ENCODE results near the gene GSTT2B. TPM values are rescaled to one million over a fixed set of nuclear protein-coding genes. Genes with fewer than 3 reads are reported as not detected.
"Not testable (repeated sequence)": the region's sequence is repeated elsewhere in the genome, so short reads cannot be mapped to it uniquely, and the experiment has no call there.

The GSTT2B gene
- total RNA-seq, 1 donor from 2014 or later: 16.2 TPM

- DNase-seq (ENCODE audit: low spot score): not testable (repeated sequence)
These were observed 20.8 kb downstream of the GSTT2B start for GRCh38 chr22:23940166-23940565.

GRCh38 chr22:23939017-23939357 lies 22.0 kb downstream of the GSTT2B start:
- no peak for DNase-seq (ENCODE audit: low spot score)

- no peak for DNase-seq (ENCODE audit: low spot score)
These were observed 22.5 kb downstream of the GSTT2B start for GRCh38 chr22:23938328-23939016.

- no peak for DNase-seq (ENCODE audit: low spot score)
These were observed 34.4 kb downstream of the GSTT2B start for GRCh38 chr22:23926561-23926960.

GRCh38 chr22:23925020-23925606 lies 35.9 kb downstream of the GSTT2B start:
- no peak for DNase-seq (ENCODE audit: low spot score)

- DNase-seq (ENCODE audit: low spot score): no peak
These were observed 38.1 kb downstream of the GSTT2B start for GRCh38 chr22:23922921-23923320.

- DNase-seq (ENCODE audit: low spot score): not testable (repeated sequence)
These were observed 39.3 kb downstream of the GSTT2B start for GRCh38 chr22:23921586-23922201.

GRCh38 chr22:23920267-23920611 lies 40.8 kb downstream of the GSTT2B start:
- not testable (repeated sequence) for DNase-seq (ENCODE audit: low spot score)

GRCh38 chr22:23915290-23915689 lies 45.7 kb downstream of the GSTT2B start:
- DNase-seq (ENCODE audit: low spot score): no peak

- peak; percentile 99 for DNase-seq (ENCODE audit: low spot score)
These were observed 47.2 kb downstream of the GSTT2B start for GRCh38 chr22:23913661-23914353.

- no peak for DNase-seq (ENCODE audit: low spot score)
These were observed 47.7 kb downstream of the GSTT2B start for GRCh38 chr22:23913306-23913660.

GRCh38 chr22:23912293-23912903 lies 48.6 kb downstream of the GSTT2B start:
- DNase-seq (ENCODE audit: low spot score): no peak

- DNase-seq (ENCODE audit: low spot score): no peak
These were observed 49.5 kb downstream of the GSTT2B start for GRCh38 chr22:23911318-23911980.

GRCh38 chr22:23910496-23911190 lies 50.4 kb downstream of the GSTT2B start:
- no peak for DNase-seq (ENCODE audit: low spot score)

- DNase-seq (ENCODE audit: low spot score): no peak
These were observed 51.6 kb downstream of the GSTT2B start for GRCh38 chr22:23909296-23909898.

- DNase-seq (ENCODE audit: low spot score): no peak
These were observed 52.3 kb downstream of the GSTT2B start for GRCh38 chr22:23908587-23909205.

GRCh38 chr22:23907423-23907822 lies 53.6 kb downstream of the GSTT2B start:
- not testable (repeated sequence) for DNase-seq (ENCODE audit: low spot score)
